K562 (cell line): Measurements from ENCODE around the gene TTLL10.

Source experiments
- MCM3 ChIP-seq: fragments of 450-650 bp; IDR thresholded peaks from 2 replicates; pipeline ENCODE4 v1.6.1; 2016
- NEUROD1 ChIP-seq: fragments of 150-350 bp; IDR thresholded peaks from 2 replicates; pipeline ENCODE4 v1.6.1; 2014; ENCODE audit warnings: borderline replicate concordance, low read length, low read depth; ENCODE audit not compliant: partially characterized antibody
- PTBP1 ChIP-seq: fragments of 200-400 bp; formaldehyde crosslinking; IDR thresholded peaks from 2 replicates; pipeline ENCODE4 v1.6.1; 2017; ENCODE audit warnings: low read depth, low read length
- TARDBP ChIP-seq: fragments of 450-650 bp; IDR thresholded peaks from 2 replicates; pipeline ENCODE4 v1.6.1; 2016

- no peak for TF ChIP-seq TARDBP
- no peak for TF ChIP-seq NEUROD1
- no peak for TF ChIP-seq PTBP1
- no peak for TF ChIP-seq MCM3
Observed at GRCh38 chr1:1189111-1189510, 15.4 kb downstream of the TTLL10 start.
